GM21723 (cell line): ENCODE measurements around the gene CYP1B1.
"Not testable (repeated sequence)": the region's sequence is repeated elsewhere in the genome, so short reads cannot be mapped to it uniquely, and the experiment has no call there.

Source experiments
- ATAC-seq: cut with Tn5 transposase; IDR thresholded peaks from one replicate; pipeline ENCODE4 v1.9.1; 2021; ENCODE audit warnings: mild to moderate bottlenecking, moderate library complexity; ENCODE audit not compliant: unreplicated experiment

Gene CYP1B1

GRCh38 chr2:38075507-38076151 is at the start of gene CYP1B1:
CYP1B1 (minus strand) TSS chr2:38076151; CDS start chr2:38075388, 763 bp downstream.
- ATAC-seq, result peak; percentile 7

DNA sequence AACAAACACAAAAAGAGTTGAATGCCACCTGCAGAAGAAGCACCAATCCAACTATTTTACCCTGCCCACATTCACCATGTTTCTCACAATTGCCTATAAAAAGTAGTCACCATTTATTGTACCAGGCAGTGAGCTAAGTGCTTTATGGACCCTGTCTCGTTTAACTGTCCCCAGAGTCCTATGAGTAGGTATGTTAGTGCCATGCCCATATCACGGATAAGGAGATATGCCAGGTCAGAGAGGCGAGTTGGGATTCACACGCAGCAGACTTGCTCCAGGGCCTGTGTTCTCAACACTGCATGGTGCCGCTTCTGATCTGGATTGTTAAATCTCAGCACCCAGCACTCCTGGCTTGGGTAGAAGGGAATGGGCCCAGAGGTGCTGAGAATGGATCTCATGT is 49.1 kb upstream of the CYP1B1 start:
- no peak for ATAC-seq

DNA sequence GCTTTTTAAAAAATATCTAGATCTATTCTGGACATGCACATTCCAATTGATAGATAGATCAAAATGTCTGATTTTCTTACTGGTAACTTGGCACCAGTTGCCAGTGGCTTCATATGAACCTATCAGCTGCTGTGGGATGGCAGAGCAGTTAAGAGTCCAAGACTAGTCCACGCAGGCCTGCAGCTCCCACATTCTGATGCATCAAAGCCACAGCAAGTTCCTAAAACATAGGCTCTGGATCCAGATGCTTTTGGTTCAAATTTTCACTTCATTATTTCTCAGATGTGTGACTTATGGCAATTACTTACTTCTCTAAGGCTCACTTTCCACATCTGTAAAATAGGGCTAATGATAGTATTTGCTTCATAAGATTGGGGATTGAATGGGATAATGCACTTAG is 48.0 kb upstream of the CYP1B1 start:
- no peak for ATAC-seq

GRCh38 chr2:38122344-38122743 is 46.4 kb upstream of the CYP1B1 start:
- no peak for ATAC-seq

DNA sequence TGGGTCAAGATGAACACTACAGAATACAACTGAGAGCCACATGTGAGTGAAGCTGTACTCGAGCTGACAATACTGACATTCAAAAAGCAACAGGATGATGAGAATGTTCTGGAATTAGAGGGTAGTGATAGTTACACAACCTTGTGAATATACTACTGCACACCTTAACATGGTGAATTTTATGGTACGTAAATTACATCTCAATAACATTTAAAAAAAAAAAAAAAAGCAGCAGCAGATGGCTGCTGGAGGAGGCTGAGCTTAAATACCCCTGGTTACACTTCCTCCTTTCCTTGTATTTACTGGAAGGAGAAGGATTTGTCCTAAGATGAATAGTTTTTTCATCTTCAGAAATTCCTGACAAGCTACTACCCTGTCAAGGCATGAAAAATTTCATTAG is 45.5 kb upstream of the CYP1B1 start:
- ATAC-seq, result no peak

- no peak for ATAC-seq
Observed at GRCh38 chr2:38120829-38121228, 44.9 kb upstream of the CYP1B1 start.

GRCh38 chr2:38120264-38120592 is 44.3 kb upstream of the CYP1B1 start:
- ATAC-seq, result no peak

DNA sequence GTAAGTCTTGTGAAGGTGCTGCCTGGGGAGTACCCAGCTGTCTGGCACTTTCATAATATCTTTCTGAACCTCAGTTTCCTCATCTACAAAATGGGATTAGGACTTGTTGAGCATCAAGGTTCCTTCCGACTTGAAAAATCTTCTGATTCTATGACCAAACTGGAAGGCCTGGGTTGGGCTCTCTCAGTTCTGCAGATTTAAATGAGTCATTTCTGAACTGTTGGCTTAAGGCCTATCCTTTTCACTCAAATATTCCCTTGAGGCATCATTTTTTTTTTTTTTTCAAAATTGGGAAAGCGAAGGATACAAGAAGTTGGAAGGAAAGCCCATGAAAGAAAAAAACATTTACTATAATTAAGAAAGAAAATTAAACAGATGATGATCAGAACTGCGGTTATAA is 40.8 kb upstream of the CYP1B1 start:
- no peak for ATAC-seq

DNA sequence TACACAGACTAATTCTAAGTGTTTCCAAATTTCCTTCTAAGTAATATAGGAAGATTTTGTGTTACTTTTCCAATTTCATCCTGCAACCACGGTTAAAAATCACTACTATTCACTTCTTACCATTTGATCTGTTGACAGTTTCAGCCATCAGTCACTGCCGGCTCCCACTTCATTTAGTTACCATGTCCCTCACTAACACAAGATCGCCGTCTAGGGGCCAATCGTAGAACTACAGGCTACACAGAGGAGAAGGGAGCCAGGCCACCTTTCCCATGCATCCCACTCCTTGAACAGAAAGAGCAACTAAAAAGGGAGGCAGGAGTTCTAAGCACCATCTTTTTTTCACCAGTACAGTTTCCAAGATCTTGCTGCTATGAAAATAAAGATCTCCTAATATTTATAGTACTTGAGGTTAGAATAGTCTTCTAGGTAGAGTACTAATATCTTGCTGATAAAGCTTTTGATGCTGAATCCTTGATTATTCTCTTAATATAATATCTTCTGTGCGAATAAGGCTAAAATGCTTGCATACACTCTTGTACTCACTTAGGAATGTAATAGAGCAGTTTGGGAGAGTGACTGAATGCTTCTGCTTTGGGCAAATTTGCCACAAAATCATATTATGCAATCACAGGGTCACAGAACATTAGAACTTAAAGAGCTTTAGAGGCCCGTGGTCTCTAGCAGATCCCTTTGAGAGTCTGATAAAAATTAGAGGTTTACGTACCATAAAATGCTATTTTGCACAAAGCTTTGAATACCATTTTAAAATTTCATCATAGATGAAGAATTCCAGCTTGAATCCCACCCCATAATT is 39.5 kb upstream of the CYP1B1 start:
- no peak for ATAC-seq

DNA sequence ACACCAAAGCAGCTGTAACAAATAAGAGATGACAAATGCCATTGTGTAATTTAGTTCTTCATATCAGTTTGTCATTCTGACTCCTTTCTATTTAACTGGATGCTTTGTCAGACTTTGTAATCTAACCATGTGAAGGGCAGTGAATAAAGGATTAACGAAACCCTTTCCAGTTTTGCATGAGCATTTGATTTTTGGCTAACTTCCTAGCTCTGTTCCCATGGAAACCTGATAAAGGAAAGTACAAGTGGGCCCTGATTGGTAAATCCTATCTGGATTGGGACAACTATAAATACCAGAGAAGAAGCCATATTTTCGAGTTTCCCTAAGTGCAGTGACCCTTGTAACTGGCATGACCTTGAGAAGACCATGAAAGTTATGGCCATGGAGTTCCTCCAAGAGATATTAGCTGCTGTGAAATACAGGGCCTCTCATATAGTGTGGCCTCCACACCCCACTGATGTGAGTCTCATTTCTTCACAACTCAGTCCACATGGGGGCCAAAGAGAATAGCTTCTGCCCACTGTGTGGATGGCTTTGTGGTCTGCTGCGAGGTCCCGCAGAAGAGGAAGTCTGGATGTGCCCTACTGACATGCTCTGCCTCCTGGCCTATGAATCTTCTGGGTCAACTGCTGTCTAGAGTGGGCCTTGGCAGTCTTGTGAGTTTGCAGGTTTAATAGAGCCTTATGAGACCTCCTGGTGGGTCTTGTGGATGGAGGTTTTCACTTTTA is 38.2 kb upstream of the CYP1B1 start:
- ATAC-seq, result no peak

DNA sequence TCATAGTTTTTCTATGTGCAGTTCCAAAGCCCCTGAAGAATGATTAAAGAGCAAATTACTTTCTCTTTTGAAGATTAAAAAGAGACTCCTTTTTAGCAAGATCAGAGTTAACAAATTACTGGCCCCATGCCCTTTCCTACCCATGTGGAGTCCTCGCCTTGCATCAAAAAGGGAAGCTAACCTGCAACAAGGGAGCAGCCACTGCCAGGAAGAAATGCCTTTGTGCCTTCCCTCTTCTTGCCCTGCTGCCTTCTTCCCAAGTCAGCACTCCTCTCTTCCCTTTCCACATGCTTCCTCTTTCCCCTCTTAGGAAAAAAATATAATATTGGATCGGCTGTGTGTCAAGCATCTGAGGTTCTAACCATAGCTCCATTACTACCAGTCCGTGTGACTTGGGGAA is 37.1 kb upstream of the CYP1B1 start:
- ATAC-seq, result no peak

- ATAC-seq, result not testable (repeated sequence)
Observed at GRCh38 chr2:38111350-38111749, 35.4 kb upstream of the CYP1B1 start.

- no peak for ATAC-seq
Observed at GRCh38 chr2:38109732-38110181, 33.8 kb upstream of the CYP1B1 start.

GRCh38 chr2:38108907-38109731 is 33.2 kb upstream of the CYP1B1 start:
- ATAC-seq, result no peak

DNA sequence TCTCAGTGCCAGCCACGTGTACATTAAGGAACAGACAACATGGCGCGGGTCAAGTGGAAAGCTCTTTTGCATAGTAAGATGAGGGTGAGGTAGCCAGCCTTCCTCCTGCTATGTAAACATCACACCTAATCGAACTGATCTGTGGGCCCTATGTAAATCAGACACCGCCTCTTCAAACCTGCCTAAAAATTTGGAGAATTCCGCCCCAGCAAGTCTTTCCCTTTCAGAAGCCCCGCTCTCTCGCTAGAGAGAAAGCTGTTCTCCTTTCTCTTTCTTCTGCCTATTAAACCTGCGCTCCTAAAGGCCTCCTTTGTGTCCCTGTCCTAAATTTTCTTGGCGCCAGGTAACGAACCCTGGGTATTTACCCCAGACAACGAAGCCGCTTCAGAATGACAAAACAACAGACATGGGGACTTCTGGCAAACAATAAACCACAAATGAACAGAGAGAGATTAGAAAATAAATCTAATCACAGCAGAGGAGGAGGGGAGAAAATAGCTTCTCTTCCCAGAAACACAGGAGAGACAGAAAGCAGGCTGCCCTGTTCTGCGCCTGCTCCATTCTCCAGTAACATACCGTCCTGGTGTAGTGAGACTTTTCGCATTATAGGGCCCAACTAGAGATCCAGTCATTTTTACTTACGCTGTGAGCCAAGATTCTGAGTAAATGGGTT is 31.9 kb upstream of the CYP1B1 start:
- no peak for ATAC-seq

DNA sequence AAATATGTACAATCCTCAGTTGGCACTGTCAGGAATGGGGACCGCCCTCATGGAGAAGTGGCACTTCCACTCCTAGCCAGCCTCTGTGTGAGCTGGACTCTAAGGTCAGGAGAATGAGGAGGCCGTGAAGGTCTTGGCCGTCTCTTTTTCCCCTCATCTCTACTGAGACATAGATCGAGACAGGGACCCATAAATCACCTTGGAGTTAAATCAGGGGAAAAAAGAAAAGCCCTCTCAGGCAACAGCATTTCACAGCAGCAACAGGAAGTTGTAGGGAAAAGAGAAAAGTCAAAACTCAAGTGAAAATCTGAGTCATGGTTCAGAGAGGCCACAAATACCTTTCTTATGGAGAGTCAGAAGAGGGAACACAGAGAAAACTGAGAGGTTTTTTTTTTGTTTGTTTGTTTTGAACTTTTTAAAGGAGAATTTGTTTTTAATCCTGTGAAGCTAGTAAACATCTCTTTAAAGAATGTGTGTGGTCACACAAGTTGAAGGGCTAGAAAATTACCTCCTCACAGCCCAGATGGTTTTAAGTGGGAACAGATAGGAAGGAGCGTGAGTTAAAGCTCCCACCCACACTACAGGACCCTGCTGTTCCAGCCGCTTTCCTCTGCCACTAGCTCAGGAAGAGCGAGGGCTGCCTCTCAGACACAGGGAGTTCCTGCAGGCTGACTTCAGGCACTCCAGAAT is 30.6 kb upstream of the CYP1B1 start:
- ATAC-seq, result peak; percentile 48

GRCh38 chr2:38105922-38106321 is 30.0 kb upstream of the CYP1B1 start:
- ATAC-seq, result no peak

GRCh38 chr2:38104598-38104997 is 28.6 kb upstream of the CYP1B1 start:
- no peak for ATAC-seq

- no peak for ATAC-seq
Observed at GRCh38 chr2:38100328-38100727, 24.4 kb upstream of the CYP1B1 start.
